SK-N-SH (cell line): Measurements from ENCODE around the gene SMIM41.

Experiments used
- JUND ChIP-seq: IDR thresholded peaks from 2 replicates; pipeline ENCODE4 v1.4.0; 2012
- RAD21 ChIP-seq: IDR thresholded peaks from 2 replicates; pipeline ENCODE4 v1.6.1; 2012; ENCODE audit warnings: mild to moderate bottlenecking, low read length
- YY1 ChIP-seq: IDR thresholded peaks from 2 replicates; pipeline ENCODE4 v1.4.0; 2012; ENCODE audit warnings: low read depth, mild to moderate bottlenecking
- TF ChIP-seq, protein P1 (sequence below): fragments of 200-600 bp; sonication (generic); IDR thresholded peaks from 2 replicates; pipeline ENCODE4 v1.6.1; 2017; ENCODE audit warnings: antibody characterized with exemption, mild to moderate bottlenecking, moderate library complexity
- TF ChIP-seq, protein P2 (sequence below): fragments of 150-350 bp; IDR thresholded peaks from 2 replicates; pipeline ENCODE4 v1.6.1; 2016; ENCODE audit warnings: mild to moderate bottlenecking, low read depth, low read length
- TF ChIP-seq, protein P3 (sequence below): IDR thresholded peaks from 2 replicates; pipeline ENCODE4 v1.4.0; 2012; ENCODE audit warnings: low read depth, borderline replicate concordance

DNA sequence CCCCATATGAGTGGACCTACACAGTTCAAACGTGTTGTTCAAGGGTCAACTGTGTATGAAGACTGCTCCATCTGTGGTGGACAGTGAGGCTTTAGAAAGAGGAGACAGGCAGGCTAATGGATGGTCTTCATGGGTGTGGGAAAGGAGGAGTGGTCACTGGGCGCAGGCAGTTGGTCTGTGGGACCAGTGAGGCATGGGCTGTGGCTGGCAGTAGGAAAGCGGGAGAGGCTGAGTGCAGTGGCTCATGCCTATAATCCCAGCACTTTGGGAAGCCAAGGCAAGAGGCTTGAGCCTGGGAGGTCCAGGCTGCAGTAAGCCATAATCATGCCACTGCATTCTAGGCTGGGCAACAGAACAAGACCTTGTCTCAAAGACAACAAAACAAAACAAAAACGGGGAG, 30.2 kb upstream of the SMIM41 start:
- TF ChIP-seq, protein P1, sequence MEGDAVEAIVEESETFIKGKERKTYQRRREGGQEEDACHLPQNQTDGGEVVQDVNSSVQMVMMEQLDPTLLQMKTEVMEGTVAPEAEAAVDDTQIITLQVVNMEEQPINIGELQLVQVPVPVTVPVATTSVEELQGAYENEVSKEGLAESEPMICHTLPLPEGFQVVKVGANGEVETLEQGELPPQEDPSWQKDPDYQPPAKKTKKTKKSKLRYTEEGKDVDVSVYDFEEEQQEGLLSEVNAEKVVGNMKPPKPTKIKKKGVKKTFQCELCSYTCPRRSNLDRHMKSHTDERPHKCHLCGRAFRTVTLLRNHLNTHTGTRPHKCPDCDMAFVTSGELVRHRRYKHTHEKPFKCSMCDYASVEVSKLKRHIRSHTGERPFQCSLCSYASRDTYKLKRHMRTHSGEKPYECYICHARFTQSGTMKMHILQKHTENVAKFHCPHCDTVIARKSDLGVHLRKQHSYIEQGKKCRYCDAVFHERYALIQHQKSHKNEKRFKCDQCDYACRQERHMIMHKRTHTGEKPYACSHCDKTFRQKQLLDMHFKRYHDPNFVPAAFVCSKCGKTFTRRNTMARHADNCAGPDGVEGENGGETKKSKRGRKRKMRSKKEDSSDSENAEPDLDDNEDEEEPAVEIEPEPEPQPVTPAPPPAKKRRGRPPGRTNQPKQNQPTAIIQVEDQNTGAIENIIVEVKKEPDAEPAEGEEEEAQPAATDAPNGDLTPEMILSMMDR: no peak
- TF ChIP-seq, protein P2, sequence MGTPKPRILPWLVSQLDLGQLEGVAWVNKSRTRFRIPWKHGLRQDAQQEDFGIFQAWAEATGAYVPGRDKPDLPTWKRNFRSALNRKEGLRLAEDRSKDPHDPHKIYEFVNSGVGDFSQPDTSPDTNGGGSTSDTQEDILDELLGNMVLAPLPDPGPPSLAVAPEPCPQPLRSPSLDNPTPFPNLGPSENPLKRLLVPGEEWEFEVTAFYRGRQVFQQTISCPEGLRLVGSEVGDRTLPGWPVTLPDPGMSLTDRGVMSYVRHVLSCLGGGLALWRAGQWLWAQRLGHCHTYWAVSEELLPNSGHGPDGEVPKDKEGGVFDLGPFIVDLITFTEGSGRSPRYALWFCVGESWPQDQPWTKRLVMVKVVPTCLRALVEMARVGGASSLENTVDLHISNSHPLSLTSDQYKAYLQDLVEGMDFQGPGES: no peak
- TF ChIP-seq JUND (no peak), RAD21 (no peak), YY1 (no peak)
- TF ChIP-seq, protein P3, sequence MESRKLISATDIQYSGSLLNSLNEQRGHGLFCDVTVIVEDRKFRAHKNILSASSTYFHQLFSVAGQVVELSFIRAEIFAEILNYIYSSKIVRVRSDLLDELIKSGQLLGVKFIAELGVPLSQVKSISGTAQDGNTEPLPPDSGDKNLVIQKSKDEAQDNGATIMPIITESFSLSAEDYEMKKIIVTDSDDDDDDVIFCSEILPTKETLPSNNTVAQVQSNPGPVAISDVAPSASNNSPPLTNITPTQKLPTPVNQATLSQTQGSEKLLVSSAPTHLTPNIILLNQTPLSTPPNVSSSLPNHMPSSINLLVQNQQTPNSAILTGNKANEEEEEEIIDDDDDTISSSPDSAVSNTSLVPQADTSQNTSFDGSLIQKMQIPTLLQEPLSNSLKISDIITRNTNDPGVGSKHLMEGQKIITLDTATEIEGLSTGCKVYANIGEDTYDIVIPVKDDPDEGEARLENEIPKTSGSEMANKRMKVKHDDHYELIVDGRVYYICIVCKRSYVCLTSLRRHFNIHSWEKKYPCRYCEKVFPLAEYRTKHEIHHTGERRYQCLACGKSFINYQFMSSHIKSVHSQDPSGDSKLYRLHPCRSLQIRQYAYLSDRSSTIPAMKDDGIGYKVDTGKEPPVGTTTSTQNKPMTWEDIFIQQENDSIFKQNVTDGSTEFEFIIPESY: no peak
